GM21447 (cell line): Measurements from ENCODE around the gene NPIPA1.
"Not testable (repeated sequence)": the region's sequence is repeated elsewhere in the genome, so short reads cannot be mapped to it uniquely, and the experiment has no call there.

Source experiments
- ATAC-seq: cut with Tn5 transposase; IDR thresholded peaks from one replicate; pipeline ENCODE4 v1.9.1; 2021; ENCODE audit not compliant: unreplicated experiment

Gene NPIPA1

GRCh38 chr16:14975418-14976194 is 38.4 kb downstream of the NPIPA1 start:
- ATAC-seq = not testable (repeated sequence)

- not testable (repeated sequence) for ATAC-seq
Measured at GRCh38 chr16:14976971-14977736, 39.9 kb downstream of the NPIPA1 start.

- ATAC-seq = not testable (repeated sequence)
Measured at GRCh38 chr16:14978281-14978680, 41.0 kb downstream of the NPIPA1 start.

GRCh38 chr16:14978908-14979307 is 41.7 kb downstream of the NPIPA1 start:
- ATAC-seq = not testable (repeated sequence)

- ATAC-seq = not testable (repeated sequence)
Measured at GRCh38 chr16:14981234-14981633, 44.0 kb downstream of the NPIPA1 start.

- not testable (repeated sequence) for ATAC-seq
Measured at GRCh38 chr16:14982521-14982920, 45.3 kb downstream of the NPIPA1 start.

GRCh38 chr16:14988092-14988491 is 50.8 kb downstream of the NPIPA1 start:
- ATAC-seq = not testable (repeated sequence)

- ATAC-seq = not testable (repeated sequence)
Measured at GRCh38 chr16:14988661-14989191, 51.5 kb downstream of the NPIPA1 start.

- ATAC-seq = not testable (repeated sequence)
Measured at GRCh38 chr16:14989291-14990281, 52.3 kb downstream of the NPIPA1 start.

- ATAC-seq = not testable (repeated sequence)
Measured at GRCh38 chr16:14993277-14994151, 56.3 kb downstream of the NPIPA1 start.

GRCh38 chr16:14996702-14997101 is 59.5 kb downstream of the NPIPA1 start:
- not testable (repeated sequence) for ATAC-seq

- not testable (repeated sequence) for ATAC-seq
Measured at GRCh38 chr16:14998300-14998699, 61.1 kb downstream of the NPIPA1 start.

- ATAC-seq = not testable (repeated sequence)
Measured at GRCh38 chr16:14999845-15000244, 62.6 kb downstream of the NPIPA1 start.
